ENCODE results near the gene NPFFR2. TPM values are rescaled to one million over a fixed set of nuclear protein-coding genes. Genes with fewer than 3 reads are reported as not detected.
"Not testable (repeated sequence)": the region's sequence is repeated elsewhere in the genome, so short reads cannot be mapped to it uniquely, and the experiment has no call there.

NPFFR2 gene
- total RNA-seq, 1 donor from 2014 or later = not detected

GRCh38 chr4:72128741-72129140, 96.9 kb downstream of the NPFFR2 start:
- intact Hi-C loops (cut with micrococcal nuclease) = no loop called here
- no peaks in the 10 kb centered on the region for H3K36me3 Mint-ChIP-seq (ENCODE audit: low read depth)
- no peak overlapping the region for H3K27ac Mint-ChIP-seq
- no peaks in the 10 kb centered on the region for H3K4me1 Mint-ChIP-seq (ENCODE audit: low read depth)
- no peak for DNase-seq (ENCODE audit: low spot score)
- H3K27me3 Mint-ChIP-seq (ENCODE audit: low read depth) = no peaks in the 10 kb centered on the region
- no peaks in the 10 kb centered on the region for H3K9me3 Mint-ChIP-seq
- H3K4me3 Mint-ChIP-seq (ENCODE audit: low read depth) = no peak overlapping the region

GRCh38 chr4:72136429-72136828, 104.6 kb downstream of the NPFFR2 start:
- H3K4me1 Mint-ChIP-seq (ENCODE audit: low read depth) = no peaks in the 10 kb centered on the region
- intact Hi-C loops (cut with micrococcal nuclease) = no loop called here
- H3K4me3 Mint-ChIP-seq (ENCODE audit: low read depth) = no peak overlapping the region
- H3K27me3 Mint-ChIP-seq (ENCODE audit: low read depth) = no peaks in the 10 kb centered on the region
- H3K27ac Mint-ChIP-seq = no peak overlapping the region
- DNase-seq (ENCODE audit: low spot score) = no peak
- no peaks in the 10 kb centered on the region for H3K9me3 Mint-ChIP-seq
- no peaks in the 10 kb centered on the region for H3K36me3 Mint-ChIP-seq (ENCODE audit: low read depth)

- H3K36me3 Mint-ChIP-seq (ENCODE audit: low read depth); H3K27ac Mint-ChIP-seq; DNase-seq (ENCODE audit: low spot score); H3K9me3 Mint-ChIP-seq; H3K4me3 Mint-ChIP-seq (ENCODE audit: low read depth); H3K4me1 Mint-ChIP-seq (ENCODE audit: low read depth); intact Hi-C loops (cut with micrococcal nuclease); H3K27me3 Mint-ChIP-seq (ENCODE audit: low read depth): not testable (repeated sequence)
Observed at GRCh38 chr4:72139997-72140396, 108.2 kb downstream of the NPFFR2 start.

GRCh38 chr4:72144241-72144640, 112.4 kb downstream of the NPFFR2 start:
- DNase-seq (ENCODE audit: low spot score) = no peak
- H3K4me3 Mint-ChIP-seq (ENCODE audit: low read depth) = no peak overlapping the region
- no peaks in the 10 kb centered on the region for H3K4me1 Mint-ChIP-seq (ENCODE audit: low read depth)
- no peaks in the 10 kb centered on the region for H3K27me3 Mint-ChIP-seq (ENCODE audit: low read depth)
- H3K9me3 Mint-ChIP-seq = no peaks in the 10 kb centered on the region
- intact Hi-C loops (cut with micrococcal nuclease) = no loop called here
- H3K36me3 Mint-ChIP-seq (ENCODE audit: low read depth) = no peaks in the 10 kb centered on the region
- H3K27ac Mint-ChIP-seq = no peak overlapping the region

- Mint-ChIP-seq H3K27me3 (ENCODE audit: low read depth) (no peaks in the 10 kb centered on the region), H3K27ac (no peak overlapping the region), H3K9me3 (no peaks in the 10 kb centered on the region), H3K4me3 (ENCODE audit: low read depth) (no peak overlapping the region), H3K4me1 (ENCODE audit: low read depth) (no peaks in the 10 kb centered on the region), H3K36me3 (ENCODE audit: low read depth) (no peaks in the 10 kb centered on the region)
- DNase-seq (ENCODE audit: low spot score) = no peak
- intact Hi-C loops (cut with micrococcal nuclease) = no loop called here
Observed at GRCh38 chr4:72152731-72153130, 120.9 kb downstream of the NPFFR2 start.

- intact Hi-C loops (cut with micrococcal nuclease); H3K27me3 Mint-ChIP-seq (ENCODE audit: low read depth); H3K4me3 Mint-ChIP-seq (ENCODE audit: low read depth); H3K9me3 Mint-ChIP-seq; H3K4me1 Mint-ChIP-seq (ENCODE audit: low read depth); H3K36me3 Mint-ChIP-seq (ENCODE audit: low read depth); H3K27ac Mint-ChIP-seq; DNase-seq (ENCODE audit: low spot score): not testable (repeated sequence)
Observed at GRCh38 chr4:72153634-72154033, 121.8 kb downstream of the NPFFR2 start.

- intact Hi-C loops (cut with micrococcal nuclease); H3K27me3 Mint-ChIP-seq (ENCODE audit: low read depth); H3K27ac Mint-ChIP-seq; DNase-seq (ENCODE audit: low spot score); H3K4me3 Mint-ChIP-seq (ENCODE audit: low read depth); H3K36me3 Mint-ChIP-seq (ENCODE audit: low read depth); H3K4me1 Mint-ChIP-seq (ENCODE audit: low read depth); H3K9me3 Mint-ChIP-seq: not testable (repeated sequence)
Observed at GRCh38 chr4:72169285-72169684, 137.5 kb downstream of the NPFFR2 start.

GRCh38 chr4:72169861-72170260, 138.1 kb downstream of the NPFFR2 start:
- Mint-ChIP-seq H3K27me3 (ENCODE audit: low read depth) (no peaks in the 10 kb centered on the region), H3K4me3 (ENCODE audit: low read depth) (no peak overlapping the region), H3K36me3 (ENCODE audit: low read depth) (no peaks in the 10 kb centered on the region), H3K4me1 (ENCODE audit: low read depth) (no peaks in the 10 kb centered on the region), H3K9me3 (peaks cover 9% of the 10 kb centered on the region), H3K27ac (no peak overlapping the region)
- intact Hi-C loops (cut with micrococcal nuclease) = no loop called here
- DNase-seq (ENCODE audit: low spot score) = no peak

- Mint-ChIP-seq H3K27ac (no peak overlapping the region), H3K4me1 (ENCODE audit: low read depth) (no peaks in the 10 kb centered on the region), H3K36me3 (ENCODE audit: low read depth) (no peaks in the 10 kb centered on the region), H3K4me3 (ENCODE audit: low read depth) (no peak overlapping the region), H3K27me3 (ENCODE audit: low read depth) (no peaks in the 10 kb centered on the region), H3K9me3 (peaks cover 9% of the 10 kb centered on the region)
- no peak for DNase-seq (ENCODE audit: low spot score)
- intact Hi-C loops (cut with micrococcal nuclease) = no loop called here
Observed at GRCh38 chr4:72171761-72172160, 140.0 kb downstream of the NPFFR2 start.

GRCh38 chr4:72179342-72179741, 147.5 kb downstream of the NPFFR2 start:
- H3K4me3 Mint-ChIP-seq (ENCODE audit: low read depth) = no peak overlapping the region
- no peaks in the 10 kb centered on the region for H3K9me3 Mint-ChIP-seq
- no peaks in the 10 kb centered on the region for H3K4me1 Mint-ChIP-seq (ENCODE audit: low read depth)
- intact Hi-C loops (cut with micrococcal nuclease) = no loop called here
- H3K36me3 Mint-ChIP-seq (ENCODE audit: low read depth) = no peaks in the 10 kb centered on the region
- no peaks in the 10 kb centered on the region for H3K27me3 Mint-ChIP-seq (ENCODE audit: low read depth)
- DNase-seq (ENCODE audit: low spot score) = no peak
- no peak overlapping the region for H3K27ac Mint-ChIP-seq

- Mint-ChIP-seq H3K27ac (no peak overlapping the region), H3K4me3 (ENCODE audit: low read depth) (no peak overlapping the region), H3K9me3 (no peaks in the 10 kb centered on the region), H3K36me3 (ENCODE audit: low read depth) (no peaks in the 10 kb centered on the region), H3K27me3 (ENCODE audit: low read depth) (no peaks in the 10 kb centered on the region), H3K4me1 (ENCODE audit: low read depth) (no peaks in the 10 kb centered on the region)
- DNase-seq (ENCODE audit: low spot score) = no peak
- intact Hi-C loops (cut with micrococcal nuclease) = no loop called here
Observed at GRCh38 chr4:72186714-72187113, 154.9 kb downstream of the NPFFR2 start.

- no peaks in the 10 kb centered on the region for H3K27me3 Mint-ChIP-seq (ENCODE audit: low read depth)
- intact Hi-C loops (cut with micrococcal nuclease) = no loop called here
- DNase-seq (ENCODE audit: low spot score) = no peak
Observed at GRCh38 chr4:72194046-72194445, 162.2 kb downstream of the NPFFR2 start.

GRCh38 chr4:72194453-72194852, 162.7 kb downstream of the NPFFR2 start:
- intact Hi-C loops (cut with micrococcal nuclease) = no loop called here
- Mint-ChIP-seq H3K27ac (no peak overlapping the region), H3K9me3 (peaks cover 8% of the 10 kb centered on the region)

More at GRCh38 chr4:72194046-72194445, 162.2 kb downstream of the NPFFR2 start:
- no peak overlapping the region for H3K4me3 Mint-ChIP-seq (ENCODE audit: low read depth)
- no peaks in the 10 kb centered on the region for H3K4me1 Mint-ChIP-seq (ENCODE audit: low read depth)
- H3K36me3 Mint-ChIP-seq (ENCODE audit: low read depth) = no peaks in the 10 kb centered on the region
- no peak overlapping the region for H3K27ac Mint-ChIP-seq
- H3K9me3 Mint-ChIP-seq = peaks cover 8% of the 10 kb centered on the region

More at GRCh38 chr4:72194453-72194852, 162.7 kb downstream of the NPFFR2 start:
- H3K27me3 Mint-ChIP-seq (ENCODE audit: low read depth) = no peaks in the 10 kb centered on the region
- no peak for DNase-seq (ENCODE audit: low spot score)
- H3K4me3 Mint-ChIP-seq (ENCODE audit: low read depth) = no peak overlapping the region
- no peaks in the 10 kb centered on the region for H3K36me3 Mint-ChIP-seq (ENCODE audit: low read depth)
- H3K4me1 Mint-ChIP-seq (ENCODE audit: low read depth) = no peaks in the 10 kb centered on the region

Data from activated T-helper 2 cell treated with anti-CD3 and anti-CD28 coated beads, Interferon-gamma antibody, Interleukin-2, Interleukin-4, amounts not matched to agents 10 μg/mL and 5 μg/mL and 100 μg/mL, durations not matched to agents 14 hours and 24 hours and 36 hours (primary cell).